HG03378 (cell line): Measurements from ENCODE around the gene BTF3.
"Not testable (repeated sequence)": the region's sequence is repeated elsewhere in the genome, so short reads cannot be mapped to it uniquely, and the experiment has no call there.

Experiments
- ATAC-seq: cut with Tn5 transposase; IDR thresholded peaks from one replicate; pipeline ENCODE4 v1.9.1; 2021; ENCODE audit warnings: mild to moderate bottlenecking, moderate library complexity; ENCODE audit not compliant: unreplicated experiment

The BTF3 gene

GRCh38 chr5:73498057-73498992 lies at the start of gene BTF3:
Gene BTF3, plus strand, starts transcription at chr5:73498442. Its CDS starts 226 bp downstream, at chr5:73498668.
- ATAC-seq, result peak; percentile 96

DNA sequence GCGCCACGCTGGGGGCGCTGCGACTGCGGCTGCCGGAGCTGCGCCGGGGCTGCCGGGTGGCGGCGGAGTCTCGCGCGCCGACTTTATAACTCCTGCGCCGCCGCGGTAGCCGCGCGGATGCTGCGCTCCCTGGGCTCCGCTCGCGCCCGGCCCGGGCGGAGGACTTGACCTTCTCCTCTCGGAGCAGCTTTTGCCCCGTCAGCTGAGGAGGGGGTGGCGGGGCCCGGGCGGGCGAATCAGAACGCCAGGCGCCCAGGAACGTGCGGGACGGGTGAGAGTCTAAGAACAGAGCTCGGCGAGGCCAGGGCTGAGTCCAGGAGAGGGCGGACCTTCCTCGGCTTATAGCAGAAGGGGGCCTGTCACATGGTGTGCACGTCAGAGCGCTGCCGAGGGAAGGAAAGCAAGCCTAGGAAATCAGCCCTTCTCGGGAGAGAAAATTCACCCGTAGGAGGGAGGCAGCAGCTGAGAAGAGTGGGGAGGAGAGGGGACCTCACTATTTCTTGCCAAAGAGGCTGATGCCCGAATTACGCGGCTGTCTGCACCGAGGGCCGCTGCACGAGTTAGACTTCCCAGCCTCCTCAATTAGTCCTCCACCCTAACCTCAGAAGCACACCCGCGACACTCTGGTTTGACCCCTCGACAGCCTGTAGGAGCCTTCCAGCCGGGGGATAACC lies 49.6 kb upstream of the BTF3 start, which contains the start of gene FOXD1:
TSS of gene FOXD1 (minus strand) at position 315 of the 674 bp plus-strand sequence. CDS start 415 bp downstream, outside the sequence.
- ATAC-seq, result no peak

GRCh38 chr5:73450137-73450536 lies 48.1 kb upstream of the BTF3 start:
- no peak for ATAC-seq

- no peak for ATAC-seq
Measured at GRCh38 chr5:73450672-73451223, 47.5 kb upstream of the BTF3 start.

- no peak for ATAC-seq
Measured at GRCh38 chr5:73451224-73452130, 46.8 kb upstream of the BTF3 start.

- no peak for ATAC-seq
Measured at GRCh38 chr5:73452215-73452614, 46.0 kb upstream of the BTF3 start.

DNA sequence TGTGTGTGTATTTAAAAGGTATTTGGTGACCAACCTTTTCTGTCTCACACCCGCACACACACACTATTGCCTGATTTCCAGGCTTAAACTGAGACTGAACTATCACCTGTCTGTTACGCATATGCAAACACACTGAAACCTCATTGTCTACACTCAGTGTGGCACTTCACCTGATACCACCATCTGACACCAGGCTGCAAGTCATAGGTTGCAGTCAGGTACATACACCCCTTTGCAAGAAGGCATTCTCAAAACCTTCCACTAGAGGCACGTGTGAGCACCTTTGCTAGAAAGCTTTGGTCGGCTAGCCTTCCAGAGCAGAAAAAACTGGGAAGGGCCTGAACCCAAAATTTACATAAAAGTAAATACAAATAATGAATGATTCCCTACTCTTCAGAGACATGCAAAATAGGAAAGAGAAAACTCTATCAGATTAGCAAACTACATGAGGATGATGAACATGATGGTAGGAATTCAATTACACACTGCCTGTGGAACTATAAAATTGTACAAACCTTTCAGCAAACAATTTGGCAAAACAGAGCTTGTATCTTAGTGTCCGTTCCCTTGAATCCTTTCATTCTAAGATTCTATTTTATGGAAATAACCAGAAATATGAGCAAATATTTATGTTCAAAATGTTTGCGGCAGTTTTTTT lies 43.7 kb upstream of the BTF3 start:
- no peak for ATAC-seq

GRCh38 chr5:73456462-73456861 lies 41.8 kb upstream of the BTF3 start:
- ATAC-seq, result not testable (repeated sequence)

DNA sequence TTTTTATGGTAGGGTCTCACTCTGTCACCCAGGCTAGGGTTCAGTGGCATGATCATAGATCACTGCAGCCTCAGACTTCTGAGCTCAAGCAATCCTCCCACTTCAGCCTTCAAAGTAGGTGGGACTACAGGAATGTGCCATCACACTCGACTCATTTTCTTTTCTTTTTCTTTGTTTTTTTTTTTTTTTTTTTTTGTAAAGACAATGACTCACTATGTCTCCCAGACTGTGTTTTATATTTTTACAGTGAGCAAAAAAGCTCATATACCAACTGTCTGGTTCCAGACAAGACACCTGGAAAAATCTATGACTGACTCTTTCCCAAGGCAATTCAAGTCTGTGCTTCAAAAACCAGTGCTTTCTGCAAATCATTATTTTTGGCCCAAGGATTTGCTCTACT lies 38.9 kb upstream of the BTF3 start:
- no peak for ATAC-seq

DNA sequence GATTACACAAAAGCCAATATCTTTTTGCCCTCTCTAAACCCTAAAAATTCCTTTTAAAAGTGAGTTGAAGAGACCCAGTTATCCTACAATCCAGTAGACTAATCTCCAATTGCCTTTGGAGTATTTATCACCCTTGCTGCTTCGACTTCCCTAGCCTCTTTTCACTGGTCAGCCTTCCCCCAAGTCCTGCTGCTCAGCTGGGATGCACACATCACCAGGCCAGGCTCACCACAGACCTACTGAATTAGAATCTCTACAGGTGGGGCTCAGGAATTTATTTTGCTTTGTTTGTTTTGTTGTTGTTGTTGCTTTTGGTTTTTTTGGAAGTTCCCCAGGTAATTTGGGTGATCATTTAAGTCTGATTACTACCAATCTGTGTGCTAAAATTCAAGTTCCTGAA lies 38.1 kb upstream of the BTF3 start:
- ATAC-seq, result no peak

GRCh38 chr5:73464016-73464745 lies 34.1 kb upstream of the BTF3 start:
- ATAC-seq, result no peak

DNA sequence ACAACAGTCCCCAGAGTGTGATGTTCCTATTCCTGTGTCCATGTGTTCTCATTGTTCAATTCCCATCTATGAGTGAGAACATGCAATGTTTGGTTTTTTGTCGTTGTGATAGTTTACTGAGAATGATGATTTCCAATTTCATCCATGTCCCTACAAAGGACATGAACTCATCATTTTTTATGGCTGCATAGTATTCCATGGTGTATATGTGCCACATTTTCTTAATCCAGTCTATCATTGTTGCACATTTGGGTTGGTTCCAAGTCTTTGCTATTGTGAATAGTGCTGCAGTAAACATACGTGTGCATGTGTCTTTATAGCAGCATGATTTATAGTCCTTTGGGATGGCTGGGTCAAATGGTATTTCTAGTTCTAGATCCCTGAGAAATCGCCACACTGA lies 29.6 kb upstream of the BTF3 start:
- not testable (repeated sequence) for ATAC-seq

- ATAC-seq, result no peak
Measured at GRCh38 chr5:73469878-73470277, 28.4 kb upstream of the BTF3 start.

GRCh38 chr5:73471654-73472053 lies 26.6 kb upstream of the BTF3 start:
- no peak for ATAC-seq

DNA sequence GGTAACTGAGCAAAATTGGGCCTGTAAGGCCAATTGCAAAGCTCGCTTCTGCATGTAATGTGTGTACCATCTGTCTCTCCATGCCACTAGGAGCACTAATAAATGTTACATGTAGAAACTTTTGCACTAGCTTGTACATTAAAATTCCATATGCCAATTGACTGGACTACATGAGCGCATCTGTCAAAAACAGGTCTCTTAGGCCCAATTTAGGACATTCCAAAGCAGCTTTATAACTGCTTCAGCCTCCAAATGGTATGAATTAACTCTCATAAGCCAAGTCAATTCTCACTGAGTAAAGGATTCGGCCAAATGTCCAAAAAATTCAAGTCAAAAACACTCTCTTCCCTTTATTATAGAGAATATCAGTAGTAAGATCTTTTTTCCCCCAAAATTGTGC lies 26.1 kb upstream of the BTF3 start:
- ATAC-seq, result no peak

DNA sequence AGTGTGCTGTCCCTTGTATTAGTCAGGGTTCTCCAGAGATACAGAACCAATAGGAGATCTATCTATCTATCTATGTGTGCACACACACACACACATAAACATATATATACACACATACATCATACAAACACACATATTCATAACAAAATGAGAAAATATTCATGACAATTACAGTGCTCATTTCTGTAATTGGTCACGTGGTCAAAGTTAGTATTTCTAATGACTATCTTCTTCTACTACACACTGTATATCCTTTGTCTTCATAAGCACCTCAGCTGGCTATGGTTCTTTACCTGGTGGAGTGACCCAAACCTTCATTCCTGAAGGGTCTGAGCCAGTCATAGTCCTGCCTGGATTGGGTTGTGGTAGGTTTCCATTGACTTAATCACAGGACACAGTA lies 17.7 kb upstream of the BTF3 start:
- ATAC-seq, result no peak

DNA sequence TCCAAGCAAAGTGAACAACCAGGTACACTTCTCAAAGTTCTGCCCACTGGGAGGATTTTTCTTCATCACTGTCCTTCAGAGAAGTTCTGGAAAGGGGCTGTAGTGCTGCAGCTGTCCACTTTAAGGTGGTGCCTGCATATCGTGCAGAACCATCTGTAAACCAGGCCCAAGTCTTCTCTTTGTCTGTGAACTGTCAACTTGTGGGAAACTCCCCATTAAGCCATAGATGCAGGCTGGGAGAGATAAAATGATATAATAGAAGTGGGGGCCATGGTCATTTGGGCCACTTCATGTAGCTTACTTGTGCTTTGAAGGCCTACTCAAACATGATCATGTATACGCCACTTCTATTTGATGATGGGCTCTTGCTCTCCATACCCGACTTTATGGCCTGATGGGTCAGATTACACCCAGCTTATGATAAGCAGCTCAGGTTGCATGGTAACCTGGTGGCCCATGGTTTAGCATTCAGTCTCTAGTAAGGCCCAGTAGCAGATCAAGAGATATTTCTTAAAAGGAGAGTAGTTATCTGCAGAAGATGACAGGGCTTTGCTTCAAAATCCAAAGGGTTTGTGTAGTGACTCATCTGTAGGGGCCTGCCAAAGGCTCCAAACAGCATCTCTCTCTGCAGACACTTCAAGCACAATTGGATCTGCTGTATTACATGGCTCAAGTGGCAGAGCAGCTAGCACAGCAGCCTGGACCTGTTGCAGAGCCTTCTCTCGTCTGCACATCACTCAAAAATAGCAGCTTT lies 15.7 kb upstream of the BTF3 start:
- no peak for ATAC-seq

DNA sequence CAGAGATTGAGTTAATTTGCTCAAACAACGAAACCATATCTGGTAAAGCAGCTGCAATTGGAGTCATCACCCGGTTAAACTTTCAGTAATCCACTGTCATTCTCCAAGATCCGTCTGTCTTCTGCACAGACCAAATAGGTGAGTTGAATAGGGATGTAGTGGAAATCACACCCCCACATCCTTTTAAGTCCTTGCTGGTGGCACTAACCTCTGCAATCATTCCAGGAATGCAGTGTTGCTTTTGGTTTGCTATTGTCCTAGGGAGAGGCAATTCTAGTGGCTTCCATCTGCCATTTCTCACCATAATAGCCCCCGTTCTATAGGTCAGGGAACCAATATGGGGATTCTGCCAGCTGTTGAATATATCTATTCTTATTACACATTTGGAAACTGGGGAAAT lies 14.6 kb upstream of the BTF3 start:
- no peak for ATAC-seq

GRCh38 chr5:73484511-73484910 lies 13.7 kb upstream of the BTF3 start:
- ATAC-seq, result no peak
